Right kidney (tissue), 1 donor: ENCODE results near the gene APOA4.
"Not testable (repeated sequence)": the region's sequence is repeated elsewhere in the genome, so short reads cannot be mapped to it uniquely, and the experiment has no call there.

Source experiments
- DNase-seq: peaks from one replicate; pipeline ENCODE4 v3.0.0-alpha.2; 2016

Gene APOA4

GRCh38 chr11:116829525-116830183 lies 6.5 kb upstream of the APOA4 start, which contains the start of gene APOC3:
APOC3 (plus strand) TSS chr11:116829907; CDS start chr11:116830583, 676 bp downstream.
- no peak for DNase-seq

DNA sequence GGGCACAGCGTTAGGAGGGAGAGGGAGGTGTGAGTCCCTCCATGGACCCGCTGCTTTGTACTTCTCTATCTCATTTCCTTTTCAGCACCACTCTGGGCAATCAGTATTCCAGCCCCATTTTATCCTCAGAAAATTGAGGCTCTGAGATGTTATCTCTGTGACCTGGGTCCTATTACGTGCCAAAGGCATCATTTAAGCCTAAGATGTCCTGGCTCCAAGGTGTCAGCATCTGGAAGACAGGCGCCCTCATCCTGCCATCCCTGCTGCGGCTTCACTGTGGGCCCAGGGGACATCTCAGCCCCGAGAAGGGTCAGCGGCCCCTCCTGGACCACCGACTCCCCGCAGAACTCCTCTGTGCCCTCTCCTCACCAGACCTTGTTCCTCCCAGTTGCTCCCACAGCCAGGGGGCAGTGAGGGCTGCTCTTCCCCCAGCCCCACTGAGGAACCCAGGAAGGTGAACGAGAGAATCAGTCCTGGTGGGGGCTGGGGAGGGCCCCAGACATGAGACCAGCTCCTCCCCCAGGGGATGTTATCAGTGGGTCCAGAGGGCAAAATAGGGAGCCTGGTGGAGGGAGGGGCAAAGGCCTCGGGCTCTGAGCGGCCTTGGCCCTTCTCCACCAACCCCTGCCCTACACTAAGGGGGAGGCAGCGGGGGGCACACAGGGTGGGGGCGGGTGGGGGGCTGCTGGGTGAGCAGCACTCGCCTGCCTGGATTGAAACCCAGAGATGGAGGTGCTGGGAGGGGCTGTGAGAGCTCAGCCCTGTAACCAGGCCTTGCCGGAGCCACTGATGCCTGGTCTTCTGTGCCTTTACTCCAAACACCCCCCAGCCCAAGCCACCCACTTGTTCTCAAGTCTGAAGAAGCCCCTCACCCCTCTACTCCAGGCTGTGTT lies 5.8 kb upstream of the APOA4 start:
- DNase-seq, result no peak

DNA sequence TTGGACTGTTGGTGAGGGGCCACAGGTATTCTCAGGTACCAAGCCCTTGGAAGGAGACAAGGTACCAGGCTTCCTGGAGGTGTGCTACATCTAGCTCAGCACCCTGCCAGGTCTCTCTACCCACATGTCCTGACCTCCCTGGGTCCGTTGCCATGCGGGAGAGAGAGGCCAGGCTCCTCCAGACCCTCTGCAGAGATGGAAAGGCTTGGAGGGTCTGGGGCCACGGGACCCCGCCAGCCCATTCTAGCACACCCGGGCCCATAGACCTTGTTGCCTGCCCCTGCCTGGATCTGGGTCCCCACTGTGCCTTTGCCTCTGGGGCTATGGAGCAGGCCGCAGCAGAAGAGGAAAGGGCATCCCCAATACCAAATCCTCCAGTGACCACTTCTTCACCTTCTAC lies 4.4 kb upstream of the APOA4 start:
- no peak for DNase-seq

GRCh38 chr11:116826751-116827431 lies 3.8 kb upstream of the APOA4 start:
- no peak for DNase-seq

- no peak for DNase-seq
These were observed 3.0 kb upstream of the APOA4 start for GRCh38 chr11:116825854-116826750.

DNA sequence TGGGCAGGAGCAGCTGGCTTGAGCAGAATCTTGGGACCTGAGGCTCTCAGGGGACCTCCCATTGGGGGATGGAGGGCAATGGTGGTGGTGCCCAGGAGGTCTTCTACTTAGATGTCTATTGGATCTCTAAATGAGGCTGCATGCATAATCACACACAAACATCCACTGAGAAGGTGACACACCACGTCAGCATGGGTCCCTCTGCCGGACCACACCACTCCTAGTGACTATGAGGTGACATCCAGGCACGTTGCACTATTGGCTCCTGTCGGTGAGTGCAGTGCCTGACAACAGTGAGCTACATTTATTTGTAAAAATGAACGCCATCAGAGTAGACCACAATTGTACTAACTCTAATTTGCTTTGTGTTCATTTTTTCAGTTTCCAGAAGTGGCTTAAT lies 2.3 kb upstream of the APOA4 start:
- DNase-seq, result no peak

- no peak for DNase-seq
These were observed 529 bp downstream of the APOA4 start for GRCh38 chr11:116822575-116822974.

DNA sequence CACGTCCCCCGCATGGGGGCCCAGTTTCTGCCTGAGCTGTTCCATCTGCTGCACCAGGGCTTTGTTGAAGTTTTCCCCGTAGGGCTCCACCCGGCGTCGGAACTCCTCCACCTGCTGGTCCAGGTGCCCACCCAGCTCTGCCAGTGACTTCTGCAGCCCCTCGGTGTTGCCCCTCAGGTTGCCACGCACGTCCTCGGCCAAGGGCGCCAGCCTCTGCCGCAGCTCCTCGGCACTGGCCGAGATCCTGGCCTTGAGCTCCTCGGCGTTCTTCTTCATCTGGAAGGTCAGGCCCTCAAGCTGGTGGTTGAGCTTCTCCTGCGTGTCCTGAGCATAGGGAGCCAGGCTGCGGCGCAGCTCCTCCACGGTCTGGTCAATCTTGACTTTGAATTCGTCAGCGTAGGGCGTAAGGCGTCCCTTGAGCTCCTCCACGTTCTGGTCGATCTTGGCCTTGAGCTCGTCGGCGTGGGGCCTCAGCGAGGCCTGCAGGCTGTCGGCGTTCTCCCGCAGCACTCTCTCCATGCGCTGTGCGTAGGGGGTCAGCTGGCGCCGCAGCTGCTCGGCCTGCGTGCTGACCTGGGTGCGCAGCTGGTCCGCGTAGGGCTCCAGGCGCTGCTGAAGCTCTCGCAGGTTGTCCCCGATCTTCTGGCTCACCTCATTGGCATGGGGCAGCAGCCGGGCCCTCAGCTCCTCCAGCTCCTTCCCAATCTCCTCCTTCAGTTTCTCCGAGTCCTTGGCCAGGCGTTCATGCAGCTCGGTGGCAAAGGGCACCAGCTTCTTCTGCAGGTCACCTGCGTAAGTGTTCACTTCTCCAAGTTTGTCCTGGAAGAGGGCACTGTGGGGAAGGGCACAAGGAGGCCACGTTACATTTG lies 1.8 kb downstream of the APOA4 start:
- DNase-seq, result no peak

GRCh38 chr11:116819049-116819448 lies 4.1 kb downstream of the APOA4 start:
- DNase-seq, result no peak

GRCh38 chr11:116814502-116814901 lies 8.6 kb downstream of the APOA4 start:
- DNase-seq, result no peak

GRCh38 chr11:116813781-116814471 lies 9.2 kb downstream of the APOA4 start:
- no peak for DNase-seq

GRCh38 chr11:116813170-116813569 lies 9.9 kb downstream of the APOA4 start:
- DNase-seq, result no peak

GRCh38 chr11:116812109-116812508 lies 11.0 kb downstream of the APOA4 start:
- no peak for DNase-seq

DNA sequence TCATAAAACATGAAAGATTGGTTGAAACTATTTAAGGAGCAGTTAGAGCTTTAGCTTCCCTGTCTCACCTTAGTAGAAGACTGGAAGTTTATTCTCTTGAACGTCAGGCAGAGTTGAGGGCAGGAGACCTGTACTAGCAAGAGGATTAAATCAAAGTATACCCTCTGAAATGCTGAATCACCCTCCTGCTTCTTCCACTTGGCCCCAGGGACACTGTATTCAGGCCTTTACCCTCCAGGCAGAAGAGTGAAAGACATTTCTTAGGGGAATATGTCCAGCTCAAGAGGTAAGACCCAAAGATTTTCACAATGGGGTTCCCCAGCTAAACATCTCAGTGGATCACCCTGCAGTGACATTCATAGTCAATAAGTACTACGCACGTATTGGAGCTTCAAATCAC lies 11.9 kb downstream of the APOA4 start:
- DNase-seq, result no peak

GRCh38 chr11:116808262-116809175 lies 14.6 kb downstream of the APOA4 start:
- no peak for DNase-seq

DNA sequence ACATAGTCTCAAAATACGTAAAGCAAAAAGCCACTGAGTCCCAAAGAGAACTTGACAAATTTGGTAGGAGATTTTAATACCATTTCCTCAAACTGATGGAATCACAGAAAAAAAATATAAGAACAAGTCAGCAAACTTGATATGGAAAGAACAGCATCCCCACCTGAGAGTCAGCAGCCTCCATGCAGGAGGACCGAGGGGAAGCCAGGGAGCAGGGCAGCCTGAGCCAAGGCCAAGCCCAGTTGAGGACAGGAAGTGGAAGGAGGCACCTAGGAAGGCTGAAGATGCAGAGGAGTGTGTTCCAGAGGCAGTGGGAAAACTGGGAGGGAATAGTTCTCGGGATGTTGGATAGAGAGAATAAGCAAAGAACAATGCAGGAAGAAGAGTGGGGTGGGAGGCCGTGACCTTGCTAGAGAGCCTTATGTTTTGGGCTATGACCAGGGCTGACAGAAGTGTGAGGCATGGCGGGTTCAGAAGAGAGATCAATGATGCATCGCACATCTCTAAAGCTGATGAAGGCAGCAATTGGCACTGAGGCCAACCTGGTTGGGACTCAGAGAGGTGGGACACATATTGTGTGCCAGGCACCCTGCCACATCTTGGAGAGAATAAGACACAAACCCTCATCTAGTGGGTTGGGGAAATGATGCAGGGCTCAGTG lies 15.4 kb downstream of the APOA4 start:
- DNase-seq, result no peak

DNA sequence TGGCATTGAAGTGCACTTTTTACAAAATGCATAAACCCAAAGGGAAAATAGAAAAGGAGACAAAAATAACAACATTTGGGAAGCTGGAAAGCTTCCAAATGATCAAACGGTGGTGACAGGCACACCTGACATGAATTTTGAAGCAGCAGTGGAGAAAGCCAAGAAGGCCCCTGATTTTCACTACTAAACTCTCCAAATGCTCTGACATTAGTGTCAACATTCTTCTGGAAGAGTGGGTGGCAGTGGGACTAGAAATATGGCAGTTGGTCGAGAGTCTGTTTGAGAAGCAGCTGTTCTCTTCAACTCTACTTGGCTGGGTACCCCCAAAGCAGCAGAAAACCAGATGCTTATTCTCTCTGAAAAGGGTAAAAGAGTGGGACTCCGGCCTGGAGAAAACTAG lies 19.1 kb downstream of the APOA4 start:
- no peak for DNase-seq

GRCh38 chr11:116801662-116802061 lies 21.4 kb downstream of the APOA4 start:
- DNase-seq, result not testable (repeated sequence)

DNA sequence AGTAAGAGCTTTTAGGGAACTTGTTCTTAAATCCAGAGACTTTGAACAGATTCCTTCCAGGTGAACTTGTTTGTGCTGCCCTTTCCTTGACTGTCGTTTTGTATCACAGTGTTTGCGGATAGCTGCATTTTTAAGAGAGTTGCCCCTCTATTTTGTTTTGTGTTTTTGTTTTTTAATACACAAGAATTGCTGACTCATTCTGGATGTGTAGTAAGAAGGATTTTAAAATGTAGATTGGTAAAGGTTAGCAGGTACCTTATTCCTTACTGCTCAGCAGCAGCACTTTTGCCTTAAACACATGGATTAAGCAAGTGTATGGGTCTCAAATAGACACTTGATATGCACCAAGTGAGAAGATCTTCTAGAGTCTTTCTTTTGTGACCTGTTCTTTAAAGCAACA lies 22.5 kb downstream of the APOA4 start:
- no peak for DNase-seq
